HG03175 (cell line): Measurements from ENCODE around the gene SLC25A13.

Source experiments
- ATAC-seq: cut with Tn5 transposase; IDR thresholded peaks from one replicate; pipeline ENCODE4 v1.9.1; 2021; ENCODE audit warnings: mild to moderate bottlenecking, moderate library complexity; ENCODE audit not compliant: unreplicated experiment

Gene SLC25A13

DNA sequence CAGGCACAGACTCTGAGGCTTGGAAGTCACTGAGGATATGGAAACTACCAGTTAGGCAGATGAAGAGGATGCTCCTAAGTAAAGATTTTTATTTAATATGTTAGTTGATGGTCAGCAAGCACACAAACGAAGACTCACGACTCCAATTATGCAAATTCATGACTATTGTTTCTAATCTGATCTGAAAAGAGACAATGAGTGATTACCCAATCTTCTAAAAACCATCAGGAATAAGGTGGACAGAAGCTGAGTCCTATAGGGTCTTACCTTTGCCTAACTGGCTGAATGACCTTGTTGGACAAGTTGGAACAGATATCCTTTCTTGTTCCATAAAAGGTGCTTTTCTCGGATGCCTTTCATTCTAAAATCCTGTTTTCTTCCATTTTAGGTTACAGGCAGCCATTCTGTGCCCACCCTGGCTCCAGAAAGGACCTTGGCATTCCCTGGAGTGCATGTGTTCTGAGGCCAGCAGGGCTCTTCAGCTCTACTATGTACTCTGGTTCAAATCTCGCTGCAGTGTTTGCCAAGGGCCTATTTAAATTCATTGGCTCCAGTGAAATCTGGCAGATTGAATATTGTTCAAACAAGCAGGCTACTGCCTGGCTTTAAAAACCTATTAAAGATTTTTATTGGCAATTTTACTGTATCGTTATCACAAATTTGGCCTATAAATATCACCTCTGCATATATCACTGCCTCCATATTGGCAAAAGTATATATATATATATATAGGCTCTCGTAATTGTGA is 77.5 kb downstream of the SLC25A13 start:
- no peak for ATAC-seq

DNA sequence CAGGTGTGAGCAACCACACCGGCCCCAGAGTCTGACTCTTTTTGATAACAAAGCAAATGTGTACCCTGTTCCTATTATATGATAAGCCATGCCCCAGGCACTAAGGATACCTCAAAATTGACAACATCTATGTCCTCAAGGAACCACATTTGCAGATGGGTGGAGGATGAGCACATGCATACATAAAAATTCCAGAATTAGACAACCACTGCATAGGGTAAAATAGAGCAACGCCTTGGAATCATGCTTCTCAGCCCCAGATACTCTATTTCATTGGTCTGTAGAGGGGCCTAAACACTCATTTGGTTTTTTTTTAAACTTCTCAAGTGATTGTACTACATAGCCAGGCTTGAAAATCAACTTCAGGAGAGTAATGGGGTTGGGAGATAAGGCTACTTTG is 78.7 kb downstream of the SLC25A13 start:
- no peak for ATAC-seq

DNA sequence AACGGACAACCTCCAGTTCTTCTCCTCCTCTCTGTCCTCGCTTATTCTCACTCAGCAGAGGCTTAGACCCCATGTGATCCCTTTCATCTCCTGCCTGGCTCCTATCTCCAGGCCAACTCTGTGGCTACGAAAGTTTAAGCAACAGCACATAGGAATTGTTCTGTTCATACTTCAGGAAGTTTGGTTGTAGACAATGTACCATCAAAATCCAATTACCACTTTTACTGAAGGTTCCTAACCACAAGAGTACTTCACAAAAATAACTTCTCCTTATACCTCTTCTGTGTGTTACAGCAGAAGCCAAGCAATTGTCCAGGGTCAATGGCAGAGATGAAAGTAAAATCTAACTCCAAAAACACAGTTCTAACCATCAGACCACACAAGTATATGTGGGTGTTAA is 80.0 kb downstream of the SLC25A13 start:
- ATAC-seq, result no peak

DNA sequence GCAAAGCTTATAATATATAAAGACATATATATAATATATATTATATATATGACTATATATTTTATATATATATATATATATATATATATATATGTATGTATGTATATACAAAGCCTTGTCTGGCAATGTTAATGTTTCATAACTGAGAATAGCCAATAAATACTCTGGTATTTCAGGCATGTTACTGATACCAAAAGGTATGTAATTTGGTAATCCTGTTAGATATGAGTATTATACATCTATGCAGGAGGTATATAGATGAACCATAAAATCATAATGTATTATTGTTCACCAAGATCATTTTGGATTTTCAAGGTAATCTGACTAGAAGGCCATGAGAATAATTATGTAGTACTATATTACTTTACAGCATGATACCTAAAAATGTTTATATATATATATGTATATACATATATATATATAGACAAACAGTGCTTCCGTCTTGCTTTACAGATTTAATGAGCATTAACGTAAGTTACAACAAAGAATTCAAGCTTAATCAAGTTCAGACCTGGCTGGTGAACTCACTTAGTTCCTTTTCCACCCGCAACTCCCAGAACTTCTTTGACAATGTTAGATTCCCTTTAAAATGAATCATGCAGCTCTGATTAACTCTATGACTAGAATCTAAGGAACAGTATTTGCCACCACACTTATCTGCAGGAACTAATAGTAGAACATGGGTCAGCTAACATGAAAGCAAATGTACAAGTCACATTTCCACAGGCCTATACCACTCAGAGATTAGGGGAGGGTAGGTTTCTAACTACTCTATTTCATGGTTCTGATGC is 82.7 kb downstream of the SLC25A13 start:
- no peak for ATAC-seq

DNA sequence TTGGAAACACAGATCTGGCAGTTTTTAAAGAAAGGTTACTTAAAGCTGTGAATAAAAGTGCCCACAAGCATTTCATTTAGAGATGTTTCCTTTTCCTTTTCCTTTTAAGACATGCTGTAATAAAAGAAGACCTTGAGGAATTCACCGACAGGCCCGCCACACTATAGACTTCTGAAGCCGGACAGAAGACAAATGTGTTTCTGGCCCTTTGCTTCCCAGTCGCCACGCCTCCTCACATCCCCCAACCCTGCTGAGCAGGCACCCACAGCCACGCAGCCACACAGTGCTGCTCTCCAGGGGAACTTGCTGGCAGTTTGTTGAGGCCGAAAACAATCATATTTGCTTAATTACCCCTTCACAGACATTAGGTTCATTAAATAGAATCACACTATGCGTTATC is 83.4 kb downstream of the SLC25A13 start:
- ATAC-seq, result no peak

DNA sequence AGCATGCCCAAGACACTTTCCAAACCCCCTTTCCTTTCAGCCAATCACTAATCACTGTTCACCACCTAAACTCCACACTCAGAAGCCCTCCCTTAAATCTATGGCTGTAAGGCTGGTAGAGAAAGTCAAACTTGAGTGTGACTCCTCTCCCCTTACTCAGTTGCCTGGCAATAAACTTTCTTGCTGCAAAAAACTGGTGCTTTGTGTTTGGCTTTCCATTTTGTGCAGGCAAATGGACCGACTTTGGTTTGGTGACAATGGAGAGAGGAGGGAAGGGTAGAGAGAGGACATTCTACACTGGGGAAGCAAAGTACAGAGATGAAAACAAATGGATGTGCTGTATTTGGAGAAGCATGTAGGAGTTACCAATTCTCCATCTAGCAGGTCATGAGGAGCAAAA is 84.9 kb downstream of the SLC25A13 start:
- no peak for ATAC-seq

DNA sequence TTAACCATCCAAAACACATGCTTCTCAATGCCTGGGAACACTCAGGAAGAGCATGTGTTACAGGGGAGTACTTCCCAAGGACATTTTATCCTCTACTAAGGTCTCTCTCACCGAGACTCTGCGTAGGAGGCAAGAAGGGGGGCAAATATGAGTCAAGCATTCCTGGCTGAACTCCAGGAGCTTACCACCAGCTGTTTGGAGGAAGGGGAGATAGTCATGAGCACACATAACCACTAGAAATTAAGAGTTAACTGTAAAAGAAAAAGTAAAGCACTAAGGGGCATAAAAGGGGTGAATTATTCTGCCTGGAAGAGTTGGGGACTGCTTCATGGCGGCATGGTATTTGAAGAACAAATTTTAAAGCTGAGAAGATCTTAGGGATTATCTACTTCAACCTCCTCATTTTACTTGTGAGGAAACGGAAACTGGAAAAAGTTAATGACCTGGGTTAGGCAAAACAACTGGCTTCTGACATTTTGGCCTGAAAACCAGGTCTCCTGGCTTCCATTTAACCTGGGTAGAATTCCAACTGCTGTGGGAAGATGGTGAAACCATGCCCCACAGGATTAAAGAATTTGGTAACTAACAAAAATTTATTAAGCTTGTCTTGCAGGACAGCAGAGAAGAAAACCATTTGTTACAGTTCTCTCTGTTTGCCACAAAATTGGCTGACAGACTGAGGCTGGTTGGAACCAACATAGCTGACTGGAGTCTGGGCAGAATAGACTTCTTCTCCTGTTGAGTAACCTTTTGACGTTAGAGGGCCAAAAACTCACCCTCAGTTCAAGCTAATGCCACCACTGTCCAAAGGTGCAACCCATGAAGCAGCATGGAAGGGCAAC is 85.5 kb downstream of the SLC25A13 start:
- no peak for ATAC-seq

DNA sequence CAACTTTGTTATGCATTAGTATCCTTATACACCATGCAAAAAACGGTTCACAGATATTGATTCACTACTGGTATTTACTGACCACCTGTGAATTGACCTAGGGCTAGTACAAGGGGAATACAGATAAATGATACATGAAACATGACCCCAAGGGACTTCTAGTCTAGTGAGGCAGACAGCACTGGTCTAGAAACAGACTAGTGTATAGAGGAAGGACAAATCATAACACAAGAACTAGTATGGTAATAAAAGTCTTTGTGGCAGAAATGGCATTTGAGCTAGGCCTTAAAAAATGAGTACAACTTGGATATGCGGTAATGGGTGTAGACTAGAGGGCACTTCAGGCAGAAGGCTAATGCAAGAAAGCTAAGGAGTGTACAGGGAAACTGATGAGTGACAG is 86.6 kb downstream of the SLC25A13 start:
- no peak for ATAC-seq

DNA sequence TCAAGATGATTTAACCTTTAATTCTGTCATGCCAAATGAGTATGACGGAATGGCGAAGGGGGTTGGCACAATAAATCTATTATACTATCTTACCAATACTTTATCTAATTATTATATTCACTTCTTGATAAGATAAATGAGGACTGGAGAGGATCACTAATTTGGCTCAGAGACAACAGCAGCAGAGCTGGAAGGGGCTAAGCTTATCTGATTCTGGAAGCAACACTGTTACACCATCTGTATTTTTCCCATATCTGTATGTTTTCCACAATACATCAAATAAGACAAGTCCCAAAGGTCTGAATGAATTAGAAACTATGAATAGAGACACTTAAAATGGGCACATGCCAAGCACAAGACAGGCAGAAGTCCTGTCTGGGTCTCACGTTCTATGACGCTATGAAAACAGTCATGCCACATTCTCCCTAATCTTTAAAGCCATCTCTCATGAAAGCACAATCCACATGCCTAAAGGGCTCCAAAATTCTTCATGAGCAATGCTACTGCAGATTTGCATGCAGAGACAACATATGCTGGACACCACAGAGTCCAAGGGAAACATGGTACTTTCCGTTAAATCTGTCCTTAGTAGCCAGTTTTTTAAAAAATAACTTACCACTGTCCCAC is 88.3 kb downstream of the SLC25A13 start:
- ATAC-seq, result no peak

DNA sequence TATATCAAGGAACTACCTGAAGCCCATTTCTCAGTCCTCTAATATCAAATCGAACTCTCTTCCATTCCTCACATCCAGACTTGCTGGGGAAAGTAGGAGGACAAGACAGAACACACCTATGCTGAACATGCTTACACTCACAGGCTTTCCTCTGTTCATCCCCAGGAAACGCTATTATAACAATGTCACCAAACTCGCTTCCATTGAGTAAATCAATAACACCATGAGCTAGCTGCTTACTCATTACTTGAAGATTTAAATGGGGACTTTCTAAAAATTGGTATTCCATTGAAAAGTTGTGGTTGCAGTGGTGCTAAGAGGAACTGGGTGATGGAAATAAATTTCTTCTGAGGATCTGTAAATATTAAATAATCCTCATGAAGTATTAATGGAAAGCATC is 88.8 kb downstream of the SLC25A13 start:
- no peak for ATAC-seq

DNA sequence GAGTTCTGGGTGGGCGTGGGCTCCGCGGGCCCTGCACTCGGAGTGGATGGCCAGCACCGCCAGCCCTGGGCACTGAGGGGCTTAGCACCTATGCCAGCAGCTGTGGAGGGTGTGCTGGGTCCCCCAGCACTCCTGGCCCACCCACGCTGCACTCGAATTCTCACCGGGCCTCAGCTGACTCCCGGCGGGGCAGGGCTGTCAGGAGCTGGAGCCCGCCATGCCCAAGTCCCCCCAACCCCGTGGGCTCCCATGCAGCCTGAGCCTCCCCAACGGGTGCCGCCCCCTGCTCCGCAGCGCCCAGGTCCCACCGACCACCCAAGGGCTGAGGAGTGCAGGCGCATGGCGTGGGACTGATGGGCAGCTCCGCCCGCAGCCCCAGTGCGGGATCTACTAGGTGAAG is 93.1 kb downstream of the SLC25A13 start:
- ATAC-seq, result no peak

DNA sequence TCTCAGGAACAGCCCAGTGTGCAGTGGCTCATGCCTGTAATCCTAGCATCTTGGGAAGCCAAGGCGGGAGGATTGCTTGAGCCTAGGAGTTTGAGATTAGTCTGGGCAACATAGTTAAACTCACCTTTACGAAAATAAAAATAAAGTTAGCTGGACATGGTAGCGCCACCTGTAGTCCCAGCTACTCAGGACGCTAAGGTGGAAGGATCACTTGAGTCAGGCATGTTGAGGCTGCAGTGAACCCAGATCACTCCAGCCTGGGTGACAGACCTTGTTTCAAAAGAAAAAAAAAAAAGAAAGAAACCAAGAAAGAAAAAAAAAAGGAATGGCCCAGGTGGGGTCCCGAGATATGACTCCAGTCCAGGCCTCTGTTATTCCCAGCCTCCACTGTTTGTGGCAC is 96.6 kb downstream of the SLC25A13 start:
- ATAC-seq, result no peak

DNA sequence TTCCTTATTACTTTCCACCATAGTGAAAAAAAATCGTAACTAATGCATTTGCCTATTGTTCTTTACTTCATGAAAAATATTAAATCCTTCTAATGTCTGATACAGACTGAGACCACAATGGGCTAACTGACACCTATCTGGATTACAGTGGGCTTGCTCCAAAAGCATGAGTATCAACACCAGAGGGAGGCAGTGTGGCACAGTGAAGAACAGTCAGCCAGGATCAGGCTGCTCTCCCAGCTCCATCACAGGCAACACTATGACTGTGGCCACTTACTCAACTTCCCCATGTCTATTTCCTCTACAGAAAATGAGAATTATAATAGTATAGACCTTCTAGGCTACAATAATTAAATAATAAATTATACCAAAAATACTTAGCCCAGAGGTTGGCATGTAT is 97.2 kb downstream of the SLC25A13 start:
- ATAC-seq, result no peak

DNA sequence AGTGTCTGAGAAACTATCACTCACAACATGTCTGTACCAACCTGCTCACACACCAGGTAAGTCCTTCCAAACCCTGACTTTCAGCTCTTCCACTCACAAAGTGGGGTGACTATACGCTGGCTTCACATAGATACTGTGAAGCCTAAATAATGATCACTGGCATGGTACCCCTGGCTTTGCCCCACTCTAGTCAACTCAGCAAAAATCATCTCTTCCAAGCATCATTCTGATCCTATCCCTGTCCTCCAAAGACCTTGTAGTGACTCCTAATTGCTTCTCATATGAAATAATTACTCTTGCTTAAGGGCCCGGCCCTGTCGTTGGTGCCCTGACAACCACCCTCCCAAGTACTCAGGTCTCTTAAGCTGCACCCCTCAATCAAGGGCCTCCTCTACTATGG is 97.8 kb downstream of the SLC25A13 start:
- no peak for ATAC-seq

DNA sequence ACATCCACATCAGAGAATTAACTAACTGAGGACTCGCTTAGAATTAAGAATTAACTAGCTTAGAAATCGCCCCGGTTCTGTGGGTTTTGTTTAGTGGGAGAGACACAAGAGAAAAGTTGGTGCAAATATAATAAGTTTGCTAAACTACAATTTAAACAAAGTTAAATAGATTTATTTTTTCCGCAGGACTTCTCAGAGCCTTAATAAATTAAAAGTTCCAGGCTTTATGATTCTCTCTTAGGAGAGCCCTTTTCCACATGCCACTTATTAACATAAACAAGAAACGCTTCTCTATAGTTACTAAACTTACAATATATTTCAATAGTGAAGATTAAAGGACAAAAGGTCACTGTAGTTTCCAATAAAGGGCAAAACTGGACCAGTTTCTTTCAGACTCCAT is 100.0 kb downstream of the SLC25A13 start:
- ATAC-seq, result no peak

DNA sequence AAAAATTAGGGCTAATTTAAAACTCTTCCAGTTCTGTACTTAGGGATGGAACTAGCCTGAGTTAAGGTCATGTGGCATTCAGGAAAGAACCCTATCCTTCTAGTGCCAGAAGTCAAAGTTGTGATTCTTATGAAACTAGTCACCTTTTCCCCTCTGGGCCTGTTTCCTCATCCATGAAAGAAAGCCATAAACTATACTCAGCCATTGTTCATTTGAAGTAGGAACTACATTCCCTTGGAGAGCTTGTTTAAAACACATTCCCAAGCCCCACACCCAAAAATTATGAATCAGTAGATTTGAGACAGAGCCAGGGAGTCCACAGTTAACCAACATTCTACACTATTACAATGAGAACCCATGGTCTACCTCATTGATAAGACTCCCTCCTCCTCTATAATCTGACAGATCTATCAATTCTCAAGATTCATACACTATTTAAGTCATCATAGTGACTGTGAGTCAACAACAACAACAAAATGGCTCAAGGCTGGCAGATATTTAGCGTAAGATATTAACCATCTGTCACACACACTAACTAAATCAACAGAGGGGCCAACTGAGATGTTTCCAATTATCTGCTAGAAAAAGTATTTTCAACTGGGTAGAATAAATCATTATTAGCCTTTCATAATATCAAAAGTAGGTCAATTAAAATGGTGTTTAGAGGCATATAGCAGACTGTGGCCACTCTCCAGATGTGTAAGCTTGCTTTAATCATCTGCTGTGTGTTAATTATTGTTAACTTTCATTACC is 102.3 kb downstream of the SLC25A13 start:
- ATAC-seq, result no peak

DNA sequence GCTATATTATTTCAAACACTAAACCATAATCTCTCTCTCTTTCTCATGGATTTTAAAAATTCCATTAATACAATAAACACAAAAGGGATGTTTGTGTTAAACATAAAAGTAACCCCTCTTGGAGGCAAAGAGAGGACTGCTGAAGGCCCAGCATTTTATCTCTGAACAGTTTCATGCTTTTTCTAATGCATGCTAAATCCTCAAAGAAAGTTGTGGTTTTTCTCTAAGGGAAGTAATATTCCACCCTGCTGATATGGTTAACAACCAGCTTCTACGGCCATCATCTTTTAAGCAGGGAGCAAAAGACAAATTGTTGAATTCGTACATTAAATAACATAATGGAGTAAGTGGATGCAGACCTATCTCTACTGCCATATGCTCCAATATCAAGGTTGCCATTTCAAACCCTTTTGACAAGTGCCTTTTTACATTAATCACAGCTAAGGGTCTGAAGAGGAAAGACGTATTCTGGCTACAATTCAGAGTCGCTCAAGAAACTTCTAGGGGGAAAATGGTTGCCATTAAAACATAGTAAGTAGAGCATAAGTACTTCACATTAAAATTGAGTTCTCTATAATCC is 103.1 kb downstream of the SLC25A13 start:
- ATAC-seq, result no peak

DNA sequence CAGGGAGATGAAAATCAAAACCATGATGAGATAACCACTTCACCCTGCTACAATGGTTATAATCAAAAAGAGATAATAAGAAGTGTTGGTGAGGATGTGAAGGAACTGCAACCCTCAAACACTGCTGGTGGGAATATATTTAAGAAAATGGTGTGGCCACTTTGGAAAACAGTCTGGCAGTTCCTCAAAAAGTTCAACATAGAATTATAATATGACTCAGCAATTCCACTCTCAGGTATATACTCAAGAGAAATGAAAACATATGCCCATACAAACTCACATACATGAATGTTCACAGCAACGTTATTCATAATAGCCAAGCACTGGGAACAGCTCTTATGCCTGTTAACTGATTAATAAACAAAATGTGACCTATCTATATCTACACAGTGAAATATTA is 104.8 kb downstream of the SLC25A13 start:
- ATAC-seq, result no peak

DNA sequence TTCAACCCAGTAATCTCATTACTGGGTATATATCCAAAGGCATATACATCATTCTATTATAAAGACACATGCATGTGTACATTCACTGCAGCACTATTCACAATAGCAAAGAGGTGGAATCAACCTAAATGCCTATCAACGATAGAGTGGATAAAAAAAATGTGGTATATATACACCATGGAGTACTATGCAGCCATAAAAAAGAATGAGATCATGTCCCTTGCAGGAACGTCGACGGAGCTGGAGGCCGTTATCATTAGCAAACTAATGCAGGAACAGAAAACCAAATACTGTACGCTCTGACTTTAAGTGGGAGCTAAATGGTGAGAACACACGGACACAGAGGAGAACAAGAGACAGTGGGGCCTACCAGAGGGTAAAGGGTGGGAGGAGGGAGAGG is 105.5 kb downstream of the SLC25A13 start:
- ATAC-seq, result no peak

DNA sequence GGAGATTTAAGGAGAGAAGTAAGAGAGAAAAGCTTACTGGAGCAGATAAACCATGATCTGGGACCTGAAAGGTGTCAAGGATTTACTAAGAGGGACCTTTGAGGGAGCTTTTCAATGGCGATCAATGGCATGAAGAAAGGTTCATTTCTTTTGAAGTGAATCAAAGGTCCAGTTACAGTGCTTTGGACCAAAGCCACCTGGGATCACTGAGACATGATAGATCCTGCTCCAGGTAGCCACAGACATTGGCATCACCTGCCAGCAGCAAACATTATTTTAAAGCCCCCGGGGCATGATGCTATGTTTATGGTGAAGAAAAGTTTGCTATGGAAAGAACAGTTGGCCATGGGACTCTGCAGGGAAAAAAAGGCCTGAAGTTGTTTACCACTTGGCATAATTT is 109.4 kb downstream of the SLC25A13 start:
- no peak for ATAC-seq
